Parathyroid adenoma (tissue), 2 donors: ENCODE data around the gene SH2D3A.
A peak's percentile ranks its signal among the peaks of the same experiment; 100 is the strongest.

Source experiments
- H2AFZ ChIP-seq: fragments of 300-600 bp; sonication (generic); one replicate; pipeline ENCODE4 v1.7.0; 2017; ENCODE audit warnings: antibody characterized with exemption, mild to moderate bottlenecking
- H3K27ac ChIP-seq: fragments of 300-600 bp; sonication (generic); one replicate; pipeline ENCODE4 v1.7.0; 2017
- H3K27me3 ChIP-seq: fragments of 300-600 bp; sonication (generic); one replicate; pipeline ENCODE4 v1.7.0; 2017; ENCODE audit warnings: low read length; ENCODE audit not compliant: control insufficient read depth, insufficient read depth
- H3K36me3 ChIP-seq: fragments of 300-600 bp; sonication (generic); one replicate; pipeline ENCODE4 v1.7.0; 2017; ENCODE audit warnings: low read length; ENCODE audit not compliant: control insufficient read depth, insufficient read depth
- H3K4me1 ChIP-seq: fragments of 300-600 bp; sonication (generic); one replicate; pipeline ENCODE4 v1.7.0; 2017; ENCODE audit warnings: control low read depth
- H3K4me2 ChIP-seq: fragments of 300-600 bp; sonication (generic); one replicate; pipeline ENCODE4 v1.7.0; 2017; ENCODE audit warnings: low read length
- H3K4me3 ChIP-seq: fragments of 300-600 bp; sonication (generic); one replicate; pipeline ENCODE4 v1.7.0; 2017; ENCODE audit warnings: low read depth, low read length
- H3K79me2 ChIP-seq: fragments of 300-600 bp; sonication (generic); one replicate; pipeline ENCODE4 v1.7.0; 2017; ENCODE audit warnings: control low read depth
- H3K9ac ChIP-seq: fragments of 300-600 bp; sonication (generic); one replicate; pipeline ENCODE4 v1.7.0; 2017; ENCODE audit warnings: mild to moderate bottlenecking
- H3K9me3 ChIP-seq: fragments of 300-600 bp; sonication (generic); one replicate; pipeline ENCODE4 v1.7.0; 2017; ENCODE audit warnings: low read length; ENCODE audit not compliant: control insufficient read depth
- CTCF ChIP-seq: fragments of 300-600 bp; sonication (generic); IDR thresholded peaks from one replicate; pipeline ENCODE4 v1.7.0; 2017; ENCODE audit warnings: antibody characterized with exemption, mild to moderate bottlenecking
- donor health status: primary hyperparathyroidism.

SH2D3A gene

GRCh38 chr19:6769006-6769619 lies 1.9 kb upstream of the SH2D3A start:
- H3K27me3 ChIP-seq = no peaks in the 10 kb centered on the region
- H3K4me2 ChIP-seq = no peak overlapping the region
- TF ChIP-seq CTCF = no peak

GRCh38 chr19:6768236-6768785 lies 1.1 kb upstream of the SH2D3A start:
- TF ChIP-seq CTCF = no peak
- no peaks in the 10 kb centered on the region for H3K9me3 ChIP-seq
- H3K4me1 ChIP-seq = peaks cover 19% of the 10 kb centered on the region
- no peak overlapping the region for H3K4me3 ChIP-seq
- peak overlapping the region; percentile 80 for H3K27ac ChIP-seq
- H2AFZ ChIP-seq = no peak overlapping the region
- no peaks in the 10 kb centered on the region for H3K79me2 ChIP-seq
- no peak overlapping the region for H3K4me2 ChIP-seq
- no peak overlapping the region for H3K9ac ChIP-seq
- H3K27me3 ChIP-seq = no peaks in the 10 kb centered on the region
- H3K36me3 ChIP-seq = no peaks in the 10 kb centered on the region

More at GRCh38 chr19:6769006-6769619, 1.9 kb upstream of the SH2D3A start:
- H2AFZ ChIP-seq = no peak overlapping the region
- peaks cover 19% of the 10 kb centered on the region for H3K4me1 ChIP-seq
- no peak overlapping the region for H3K27ac ChIP-seq
- no peak overlapping the region for H3K9ac ChIP-seq
- H3K4me3 ChIP-seq = no peak overlapping the region
- no peaks in the 10 kb centered on the region for H3K9me3 ChIP-seq
- no peaks in the 10 kb centered on the region for H3K36me3 ChIP-seq
- H3K79me2 ChIP-seq = no peaks in the 10 kb centered on the region

GRCh38 chr19:6767081-6767356 lies 216 bp downstream of the SH2D3A start:
- peaks cover 19% of the 10 kb centered on the region for H3K4me1 ChIP-seq
- H3K36me3 ChIP-seq = no peaks in the 10 kb centered on the region
- peak overlapping the region; percentile 85 for H2AFZ ChIP-seq
- H3K4me3 ChIP-seq = peak overlapping the region; percentile 89
- H3K9ac ChIP-seq = no peak overlapping the region
- H3K79me2 ChIP-seq = no peaks in the 10 kb centered on the region
- H3K9me3 ChIP-seq = no peaks in the 10 kb centered on the region
- no peaks in the 10 kb centered on the region for H3K27me3 ChIP-seq
- H3K27ac ChIP-seq = peak overlapping the region; percentile 80
- peak overlapping the region; percentile 97 for H3K4me2 ChIP-seq
- TF ChIP-seq CTCF = no peak

- Histone ChIP-seq H3K36me3 (no peaks in the 10 kb centered on the region), H3K27me3 (no peaks in the 10 kb centered on the region), H3K9ac (no peak overlapping the region), H3K79me2 (no peaks in the 10 kb centered on the region), H3K9me3 (no peaks in the 10 kb centered on the region), H3K4me3 (peak overlapping the region; percentile 89), H3K4me1 (peaks cover 19% of the 10 kb centered on the region), H2AFZ (peak overlapping the region; percentile 85), H3K4me2 (peak overlapping the region; percentile 97), H3K27ac (peak overlapping the region; percentile 80)
- no peak for TF ChIP-seq CTCF
Measured at GRCh38 chr19:6766357-6767080, 716 bp downstream of the SH2D3A start.
